ENCODE data around the gene AR. TPM values are rescaled to one million over a fixed set of nuclear protein-coding genes. Genes with fewer than 3 reads are reported as not detected.

Gene AR
- total RNA-seq, 2 donors from 2014 or later: 77.4 to 119 TPM

DNA sequence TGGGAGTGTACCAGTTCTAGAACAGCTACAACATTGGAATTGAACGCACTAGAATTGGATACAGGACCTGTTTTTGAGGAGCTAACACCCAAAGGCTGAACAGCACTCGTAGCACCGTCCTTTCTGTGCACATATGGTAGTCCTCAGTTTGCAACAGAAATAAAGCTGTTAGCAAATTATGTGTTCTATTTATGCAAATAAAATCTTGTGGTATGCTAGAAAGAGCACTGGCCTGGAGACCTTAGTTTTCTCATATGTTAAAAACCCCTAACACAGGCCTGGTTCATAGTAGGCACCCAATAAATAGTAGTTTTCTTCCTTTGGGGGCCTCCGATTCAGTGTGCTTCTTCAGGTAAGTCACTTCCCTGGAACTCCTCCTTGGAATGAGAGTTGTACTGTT, 140.3 kb downstream of the AR start:
- H3K4me1 ChIP-seq (replicated peaks): no peaks in the 10 kb centered on the region
- 95% methylated on average over 4 of the region's 4 CpGs for WGBS
- DNase-seq (ENCODE audit: low spot score): no peak
- H3K27me3 ChIP-seq (replicated peaks; ENCODE audit: insufficient read depth): no peaks in the 10 kb centered on the region
- H3K27ac ChIP-seq: no peak overlapping the region
- no peaks in the 10 kb centered on the region for H3K9me3 ChIP-seq
- intact Hi-C loops (cut with DNase I): no loop called here
- no peak overlapping the region for H3K4me3 ChIP-seq
- H3K36me3 ChIP-seq: no peaks in the 10 kb centered on the region
- TF ChIP-seq POLR2AphosphoS5 (IDR thresholded peaks at IDR 0.05) (no peak), POLR2A (IDR thresholded peaks at IDR 0.05) (no peak)
- TF ChIP-seq, protein P1, sequence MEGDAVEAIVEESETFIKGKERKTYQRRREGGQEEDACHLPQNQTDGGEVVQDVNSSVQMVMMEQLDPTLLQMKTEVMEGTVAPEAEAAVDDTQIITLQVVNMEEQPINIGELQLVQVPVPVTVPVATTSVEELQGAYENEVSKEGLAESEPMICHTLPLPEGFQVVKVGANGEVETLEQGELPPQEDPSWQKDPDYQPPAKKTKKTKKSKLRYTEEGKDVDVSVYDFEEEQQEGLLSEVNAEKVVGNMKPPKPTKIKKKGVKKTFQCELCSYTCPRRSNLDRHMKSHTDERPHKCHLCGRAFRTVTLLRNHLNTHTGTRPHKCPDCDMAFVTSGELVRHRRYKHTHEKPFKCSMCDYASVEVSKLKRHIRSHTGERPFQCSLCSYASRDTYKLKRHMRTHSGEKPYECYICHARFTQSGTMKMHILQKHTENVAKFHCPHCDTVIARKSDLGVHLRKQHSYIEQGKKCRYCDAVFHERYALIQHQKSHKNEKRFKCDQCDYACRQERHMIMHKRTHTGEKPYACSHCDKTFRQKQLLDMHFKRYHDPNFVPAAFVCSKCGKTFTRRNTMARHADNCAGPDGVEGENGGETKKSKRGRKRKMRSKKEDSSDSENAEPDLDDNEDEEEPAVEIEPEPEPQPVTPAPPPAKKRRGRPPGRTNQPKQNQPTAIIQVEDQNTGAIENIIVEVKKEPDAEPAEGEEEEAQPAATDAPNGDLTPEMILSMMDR (IDR thresholded peaks at IDR 0.05): no peak

DNA sequence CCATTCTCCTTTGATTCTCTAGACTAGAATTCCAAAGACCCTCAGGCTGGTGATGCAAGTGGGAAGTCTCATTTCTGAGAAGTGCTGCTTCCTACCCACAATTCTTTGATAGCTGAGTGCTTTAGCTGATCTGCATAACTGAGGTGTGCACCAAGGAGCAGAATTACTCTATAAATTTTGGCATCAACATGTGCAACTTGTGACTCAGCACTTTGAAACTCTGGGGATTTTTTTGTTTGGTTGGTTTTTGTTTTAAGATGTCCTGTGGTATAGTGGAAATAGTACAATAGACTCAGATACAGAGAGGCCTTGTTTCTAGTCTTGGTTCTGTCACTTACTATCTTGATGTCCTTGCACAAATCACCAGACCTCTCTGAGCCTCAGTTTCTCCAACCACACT, 148.4 kb downstream of the AR start:
- TF ChIP-seq POLR2A (IDR thresholded peaks at IDR 0.05) (no peak), POLR2AphosphoS5 (IDR thresholded peaks at IDR 0.05) (no peak)
- TF ChIP-seq, protein P1 (IDR thresholded peaks at IDR 0.05): no peak
- Histone ChIP-seq H3K27me3 (replicated peaks; ENCODE audit: insufficient read depth) (no peaks in the 10 kb centered on the region), H3K4me3 (no peak overlapping the region), H3K36me3 (no peaks in the 10 kb centered on the region), H3K27ac (no peak overlapping the region), H3K4me1 (replicated peaks) (no peaks in the 10 kb centered on the region), H3K9me3 (no peaks in the 10 kb centered on the region)
- intact Hi-C loops (cut with DNase I): no loop called here
- no peak for DNase-seq (ENCODE audit: low spot score)

DNA sequence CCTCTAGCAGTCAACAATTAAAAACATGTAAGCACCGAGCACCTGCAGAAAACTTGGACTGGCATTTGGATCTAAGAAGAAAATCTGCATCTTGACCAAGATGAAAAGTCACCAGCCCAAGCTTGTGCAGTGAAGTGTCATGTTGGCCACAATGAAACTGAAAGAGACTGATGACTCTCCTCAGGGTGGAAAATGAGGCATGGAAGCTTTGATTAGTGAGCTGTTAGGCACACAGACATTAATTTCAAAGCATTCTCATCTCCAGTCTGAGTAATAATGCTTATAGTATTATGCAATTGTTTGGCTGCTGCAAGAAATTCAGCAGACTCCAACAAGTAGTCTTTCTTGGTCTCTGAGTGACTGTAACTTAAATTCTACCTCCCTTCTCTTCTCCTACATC, 150.1 kb downstream of the AR start:
- intact Hi-C loops (cut with DNase I): no loop called here
- no peaks in the 10 kb centered on the region for H3K36me3 ChIP-seq
- H3K4me3 ChIP-seq: no peak overlapping the region
- TF ChIP-seq, protein P1 (IDR thresholded peaks at IDR 0.05): no peak
- TF ChIP-seq POLR2AphosphoS5 (IDR thresholded peaks at IDR 0.05): no peak
- TF ChIP-seq POLR2A (IDR thresholded peaks at IDR 0.05): no peak
- 100% methylated on average over 1 of the region's 1 CpG for WGBS
- no peaks in the 10 kb centered on the region for H3K9me3 ChIP-seq
- H3K4me1 ChIP-seq (replicated peaks): no peaks in the 10 kb centered on the region
- no peak for DNase-seq (ENCODE audit: low spot score)
- no peak overlapping the region for H3K27ac ChIP-seq
- H3K27me3 ChIP-seq (replicated peaks; ENCODE audit: insufficient read depth): no peaks in the 10 kb centered on the region

DNA sequence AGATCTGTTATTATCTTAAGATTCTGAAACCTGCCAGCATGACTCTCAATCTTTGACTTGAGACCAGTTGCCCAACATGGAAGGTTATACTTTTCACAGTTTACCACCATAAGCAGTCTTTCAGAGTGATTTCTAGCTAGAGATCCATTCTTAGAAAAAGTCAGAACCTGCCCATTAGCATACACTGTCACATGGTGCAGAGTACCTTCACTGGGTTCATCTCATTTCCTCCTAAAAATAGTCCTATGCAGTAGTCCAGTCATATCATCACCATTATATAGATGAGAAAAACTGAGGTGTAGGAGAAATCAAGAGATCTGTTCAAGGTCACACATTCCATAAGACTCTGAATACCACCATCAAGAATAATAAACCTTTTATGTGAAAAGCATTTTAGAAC, 153.6 kb downstream of the AR start:
- TF ChIP-seq POLR2A (IDR thresholded peaks at IDR 0.05) (no peak), POLR2AphosphoS5 (IDR thresholded peaks at IDR 0.05) (no peak)
- TF ChIP-seq, protein P1 (IDR thresholded peaks at IDR 0.05): no peak
- H3K9me3 ChIP-seq: no peaks in the 10 kb centered on the region
- H3K36me3 ChIP-seq: no peaks in the 10 kb centered on the region
- no peak for DNase-seq (ENCODE audit: low spot score)
- intact Hi-C loops (cut with DNase I): no loop called here
- H3K4me1 ChIP-seq (replicated peaks): no peaks in the 10 kb centered on the region
- H3K27me3 ChIP-seq (replicated peaks; ENCODE audit: insufficient read depth): no peaks in the 10 kb centered on the region
- no peak overlapping the region for H3K27ac ChIP-seq
- H3K4me3 ChIP-seq: no peak overlapping the region

DNA sequence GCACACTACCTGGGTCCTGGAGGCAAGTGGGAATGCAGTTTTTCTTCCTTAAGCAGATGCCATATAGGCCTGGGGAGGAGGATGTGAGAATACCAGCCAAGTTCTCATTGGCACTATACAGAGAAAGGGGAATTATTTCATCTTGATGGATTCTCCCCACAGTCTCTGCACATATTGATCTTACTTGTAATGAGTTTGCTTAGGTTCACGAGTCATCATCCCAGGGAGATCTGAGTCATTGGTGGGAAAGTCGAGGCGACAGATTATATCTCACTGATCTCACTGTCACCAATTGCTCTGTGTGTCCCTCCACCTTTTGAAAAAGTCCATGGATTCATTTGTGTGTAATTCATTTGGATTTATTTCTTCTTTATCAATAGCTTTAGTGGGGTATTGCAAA, 156.8 kb downstream of the AR start:
- intact Hi-C loops (cut with DNase I): no loop called here
- no peaks in the 10 kb centered on the region for H3K27me3 ChIP-seq (replicated peaks; ENCODE audit: insufficient read depth)
- DNase-seq (ENCODE audit: low spot score): no peak
- WGBS: 46% methylated on average over 3 of the region's 3 CpGs
- H3K36me3 ChIP-seq: no peaks in the 10 kb centered on the region
- no peak overlapping the region for H3K4me3 ChIP-seq
- no peak overlapping the region for H3K27ac ChIP-seq
- H3K9me3 ChIP-seq: no peaks in the 10 kb centered on the region
- no peak for TF ChIP-seq POLR2A (IDR thresholded peaks at IDR 0.05)
- TF ChIP-seq, protein P1 (IDR thresholded peaks at IDR 0.05): no peak
- no peak for TF ChIP-seq POLR2AphosphoS5 (IDR thresholded peaks at IDR 0.05)
- no peaks in the 10 kb centered on the region for H3K4me1 ChIP-seq (replicated peaks)
